NCI-H146 treated with DMSO at 0.1 percent for 48 hours (cell line): ENCODE measurements around the gene C2CD3.

ENCODE experiments used
- DNase-seq: peaks from one replicate; lab custom pipeline; 2025; ENCODE audit not compliant: unreplicated experiment; lab: John Stamatoyannopoulos, UW

Gene C2CD3

GRCh38 chr11:73965764-73966121 is 205.1 kb downstream of the C2CD3 start:
- no peak for DNase-seq

- DNase-seq, result no peak
Measured at GRCh38 chr11:73965076-73965763, 205.6 kb downstream of the C2CD3 start.

- no peak for DNase-seq
Measured at GRCh38 chr11:73963861-73964260, 206.9 kb downstream of the C2CD3 start.
